ENCODE data around the gene CBX2.

CBX2 gene

DNA sequence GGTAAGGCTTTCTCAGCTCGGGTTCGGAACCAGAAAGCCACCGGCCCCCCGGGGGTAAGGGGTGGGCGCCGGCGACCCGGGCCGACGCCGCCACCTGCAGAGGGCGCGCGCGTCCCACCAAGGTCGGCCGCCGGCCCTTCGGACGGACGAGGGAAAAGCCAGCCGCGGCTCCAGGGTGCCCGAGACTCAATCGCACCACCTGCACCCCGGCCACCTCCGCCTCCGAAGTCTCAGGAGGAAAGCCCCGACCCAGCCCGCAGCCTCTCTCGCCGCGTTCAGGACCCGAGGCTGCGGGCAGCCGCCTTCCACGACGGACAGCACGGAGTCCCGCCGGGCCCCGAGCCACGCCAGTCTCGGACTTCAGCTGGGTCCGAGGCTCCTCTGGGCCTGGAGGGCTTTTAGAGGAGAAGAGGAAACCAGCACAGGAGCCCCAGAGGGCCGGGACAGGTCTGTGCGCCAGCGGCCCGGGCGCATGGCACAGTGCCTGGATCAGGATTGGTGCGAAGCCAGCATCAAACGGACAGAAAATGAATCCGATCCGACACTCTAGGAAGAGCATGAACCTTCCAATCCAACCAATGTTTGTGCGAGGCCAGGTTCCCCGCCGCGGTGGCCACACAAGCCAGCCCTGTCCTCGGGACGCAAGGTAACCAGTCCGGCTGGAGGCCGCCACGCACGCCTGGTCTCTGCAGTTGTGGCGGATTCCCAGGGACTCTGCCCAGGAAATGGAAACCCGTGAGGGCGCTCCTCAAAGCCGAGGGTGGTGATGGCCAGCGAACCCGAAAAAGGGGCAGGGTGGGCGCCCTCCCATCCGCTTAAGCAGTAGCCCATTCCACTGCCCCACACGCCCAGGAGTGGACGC lies 12.2 kb downstream of the CBX2 start:
- DNase-seq, result no peak

DNA sequence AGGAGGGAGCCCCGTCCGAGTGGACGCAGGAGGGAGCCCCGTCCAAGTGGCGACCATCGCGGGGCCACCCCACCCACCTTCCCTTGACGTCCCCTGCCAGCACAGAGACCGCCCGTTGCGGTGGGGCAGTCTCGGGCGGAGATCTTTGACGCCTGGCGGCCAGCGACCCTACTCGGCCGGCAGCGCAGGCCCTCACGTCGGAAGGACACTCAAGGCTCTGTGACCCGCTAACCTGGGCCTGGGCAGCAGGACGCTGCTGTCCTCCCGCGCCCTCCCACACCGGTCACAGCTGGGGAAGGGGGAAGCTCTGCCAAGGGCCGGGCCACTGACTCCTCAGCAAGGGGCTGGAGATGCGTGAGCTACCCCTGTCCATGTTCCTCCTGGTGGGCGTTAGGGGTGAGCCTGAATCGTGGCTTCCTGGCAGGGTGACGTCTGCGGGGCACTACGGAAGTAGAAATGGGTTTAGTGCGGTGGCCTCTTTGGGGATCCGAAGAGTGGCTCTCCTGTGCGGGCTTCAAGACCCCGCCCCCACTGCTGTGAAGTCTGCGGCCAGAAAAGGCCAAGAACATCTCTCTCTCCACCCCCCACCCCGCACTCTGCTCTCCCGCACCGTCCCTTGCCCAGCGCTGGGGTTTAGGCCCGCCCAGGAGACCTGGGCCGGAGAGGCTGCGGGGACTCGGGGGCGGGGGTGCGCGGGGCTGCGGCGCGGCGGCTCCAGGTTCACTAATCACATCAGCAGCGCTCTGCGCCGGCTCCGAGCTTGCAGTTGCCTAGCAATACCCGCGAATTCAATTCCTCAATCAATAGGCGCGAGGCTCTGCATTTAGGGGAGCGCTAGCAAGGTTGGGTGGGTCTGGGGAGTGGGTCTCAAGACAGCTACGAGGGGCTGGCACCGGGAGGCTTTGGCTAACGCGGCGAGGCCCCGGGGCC lies 13.1 kb downstream of the CBX2 start:
- no peak for DNase-seq

DNA sequence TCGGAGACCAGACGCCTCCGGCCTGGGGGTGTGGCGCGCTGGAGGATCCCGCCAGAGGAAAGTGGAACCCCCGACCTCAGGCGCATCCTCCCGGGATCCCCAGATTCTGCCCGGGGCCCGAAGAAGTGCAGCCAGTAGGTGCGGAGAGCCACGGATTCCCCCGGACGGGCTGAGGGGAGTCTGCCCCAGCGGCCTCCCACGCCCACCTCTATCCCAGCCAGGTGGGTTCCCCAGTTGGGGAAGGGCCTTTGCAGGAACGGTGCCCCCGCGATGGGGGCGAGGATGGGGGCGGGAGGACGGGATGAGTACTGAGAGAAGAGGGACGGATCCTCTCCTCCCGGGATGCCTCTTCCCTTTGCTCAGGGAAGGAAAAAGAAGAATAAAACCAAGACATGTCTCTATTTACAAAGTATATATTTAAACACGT lies 13.8 kb downstream of the CBX2 start:
- no peak for DNase-seq

DNA sequence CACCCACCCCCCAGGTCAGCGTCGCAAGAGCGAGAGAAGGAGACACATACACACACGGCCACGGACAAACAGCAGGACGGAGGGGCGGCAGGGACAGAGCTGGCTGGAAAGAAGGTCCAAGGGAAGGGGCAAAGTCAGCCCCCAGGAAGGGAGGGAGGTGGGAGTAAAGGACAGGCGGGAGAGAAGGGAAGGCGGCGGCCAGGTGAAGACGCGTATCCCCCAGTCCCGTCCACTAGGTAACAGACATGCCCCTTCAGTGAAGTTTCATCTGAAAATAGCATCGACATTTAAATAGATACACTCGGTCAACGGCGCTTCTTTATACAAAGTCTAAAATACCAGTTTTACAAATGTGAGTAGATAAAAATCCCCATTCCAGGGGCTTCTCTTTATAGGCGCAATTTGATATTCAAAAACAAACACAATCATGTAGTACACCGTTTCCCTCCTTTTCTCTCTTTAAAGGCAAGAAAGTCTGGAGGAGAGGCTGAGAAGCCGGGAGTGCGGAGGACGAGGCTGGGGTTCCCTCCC lies 14.5 kb downstream of the CBX2 start:
- DNase-seq, result no peak

DNA sequence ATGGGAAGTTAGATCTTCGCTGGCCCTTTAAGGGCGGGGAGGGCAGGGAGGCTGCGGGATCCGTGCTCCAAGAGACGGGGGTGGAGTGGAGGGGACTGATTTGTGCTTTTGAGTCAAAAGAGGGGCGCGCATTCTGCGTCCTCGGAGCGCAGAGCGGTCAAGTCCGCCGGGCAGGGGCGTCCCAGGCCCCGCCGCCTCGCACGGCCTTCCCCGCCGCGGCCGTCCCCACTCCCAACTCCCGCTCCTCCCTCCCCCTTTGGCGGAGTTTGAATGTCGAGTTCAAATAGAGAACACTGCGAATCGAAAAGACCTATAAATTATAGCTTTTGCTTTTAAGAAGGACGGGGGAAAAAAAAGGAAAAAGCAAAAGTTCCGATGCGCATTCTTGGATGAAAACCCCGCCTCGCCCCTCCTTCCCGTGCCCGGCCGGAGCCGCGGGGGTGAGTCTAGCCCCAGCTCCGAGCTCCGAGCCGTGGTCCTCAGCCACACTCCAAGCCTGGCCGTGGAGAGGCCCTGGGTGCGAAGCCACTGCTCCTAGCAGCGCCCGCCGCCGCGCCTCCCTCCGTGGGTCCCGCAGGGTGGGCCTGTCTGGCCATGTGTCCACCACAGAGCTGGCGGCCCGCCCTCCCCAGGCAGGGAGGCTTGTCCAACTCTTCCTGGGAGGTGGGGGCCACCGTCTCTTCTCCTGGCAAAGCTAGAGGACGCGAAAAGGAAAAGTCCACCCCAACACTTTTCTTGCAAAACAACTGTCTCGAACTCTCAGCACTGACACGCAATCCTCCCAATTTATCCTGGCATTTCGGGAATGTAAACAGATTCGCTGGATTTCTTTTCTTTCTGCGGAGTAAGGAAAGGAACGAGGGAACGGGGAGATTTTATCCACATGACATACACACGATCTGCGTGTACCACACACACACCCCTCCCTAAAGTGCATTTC lies 15.3 kb downstream of the CBX2 start:
- no peak for DNase-seq

DNA sequence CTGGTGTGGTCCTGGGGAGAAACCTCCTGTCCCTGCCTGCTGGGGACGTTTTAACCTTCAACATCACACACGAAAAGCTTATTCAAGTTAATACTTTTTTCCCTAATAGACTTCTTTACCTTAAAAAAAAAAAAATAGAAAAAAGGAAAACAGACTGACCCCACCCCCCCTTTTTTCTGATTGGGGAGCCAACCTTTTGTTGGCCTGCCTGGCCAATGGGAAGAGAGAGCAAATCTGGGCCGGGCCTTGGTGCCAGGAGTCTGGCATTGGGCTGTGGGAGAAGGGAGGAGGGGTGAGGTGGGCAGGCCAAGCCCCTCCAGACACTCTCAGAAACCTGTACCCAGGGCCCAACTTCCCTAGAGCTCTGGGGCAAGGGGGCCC lies 16.0 kb downstream of the CBX2 start:
- no peak for DNase-seq

DNA sequence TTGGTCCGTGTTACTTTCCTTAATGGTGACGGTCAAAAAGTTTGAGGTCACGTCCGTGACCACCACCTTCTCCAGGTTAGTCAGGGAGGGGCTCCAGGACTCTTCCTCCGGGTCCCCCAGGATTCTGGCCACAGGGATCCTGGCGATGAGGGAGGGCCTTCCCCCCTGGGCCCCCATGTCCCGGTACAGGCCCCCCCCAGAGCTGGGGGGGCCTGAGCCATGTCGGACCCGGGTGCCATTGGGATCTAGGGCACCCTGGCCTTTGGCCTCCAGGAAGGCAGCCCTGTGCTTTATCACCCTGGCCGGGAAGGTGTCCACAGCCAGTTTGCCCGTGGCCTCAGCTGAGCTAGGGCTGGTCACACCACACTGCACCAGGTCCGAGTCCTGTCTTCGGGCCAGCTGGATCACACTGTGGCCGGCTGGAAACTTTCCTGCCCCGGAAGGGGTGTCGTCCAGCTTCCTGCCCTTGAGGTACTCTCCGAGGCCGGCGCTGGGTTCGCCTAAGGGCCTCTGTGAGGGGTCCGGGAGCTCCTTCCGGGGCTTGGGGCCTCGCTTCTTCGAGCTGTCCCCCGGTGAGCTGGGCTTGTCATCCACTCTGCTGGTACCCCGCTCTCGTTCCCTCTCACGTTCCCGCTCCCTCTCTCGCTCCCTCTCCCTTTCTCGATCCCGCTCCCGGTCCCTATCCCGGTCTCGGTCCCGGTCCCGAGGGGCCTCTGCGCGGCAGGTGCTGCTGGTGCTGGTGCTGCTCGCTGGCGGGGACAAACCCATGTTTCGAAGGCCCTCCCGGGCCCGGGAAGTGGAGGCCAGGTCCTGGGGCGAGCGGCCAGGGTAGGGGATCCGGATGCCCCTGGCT lies 16.9 kb downstream of the CBX2 start:
- no peak for DNase-seq

DNA sequence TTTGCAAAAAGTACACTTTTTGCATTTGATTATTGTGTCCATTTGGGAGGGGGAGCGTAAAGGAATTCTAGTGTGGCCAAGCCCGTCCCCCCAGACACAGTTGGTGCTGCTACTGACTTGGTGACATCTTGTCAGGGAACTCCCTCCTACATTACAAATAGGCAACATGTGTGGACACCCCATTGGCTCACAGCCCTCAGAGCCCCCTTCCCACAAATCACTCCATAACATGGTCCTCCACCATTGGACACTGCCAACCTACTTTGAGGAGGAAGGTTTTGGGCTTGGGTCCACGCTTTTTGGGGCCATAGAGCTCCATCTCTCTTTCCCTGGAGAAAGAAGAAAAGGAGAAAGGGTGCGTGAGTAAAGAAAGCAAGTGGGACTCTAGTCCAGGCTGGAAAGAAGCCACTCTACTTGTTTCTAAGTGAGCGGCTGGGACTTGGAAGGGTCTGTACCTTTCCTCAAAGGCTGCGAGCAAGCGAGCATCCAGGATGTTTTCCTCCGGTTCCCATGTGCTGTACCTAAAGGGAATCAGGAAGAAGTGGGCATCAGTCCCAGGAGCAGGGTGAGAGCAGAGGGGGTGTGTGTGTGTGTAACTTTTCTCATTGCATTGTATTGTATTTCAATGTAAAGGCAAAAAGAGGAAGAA lies 18.0 kb downstream of the CBX2 start:
- no peak for DNase-seq

DNA sequence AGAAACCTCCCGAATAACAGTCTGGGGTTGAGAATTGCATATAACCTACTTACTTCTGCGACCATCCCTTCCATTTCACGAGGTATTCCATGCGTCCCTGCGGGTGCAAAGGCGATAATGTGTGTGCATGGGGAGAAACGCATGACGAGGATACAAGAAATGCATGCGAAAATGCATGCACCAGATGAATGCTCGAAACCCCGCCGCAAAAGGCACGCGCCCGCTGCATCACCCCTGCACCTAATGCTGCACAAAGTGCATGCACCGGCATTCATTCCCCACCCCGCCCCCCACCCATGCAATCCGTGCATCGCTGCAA lies 18.5 kb downstream of the CBX2 start:
- no peak for DNase-seq

DNA sequence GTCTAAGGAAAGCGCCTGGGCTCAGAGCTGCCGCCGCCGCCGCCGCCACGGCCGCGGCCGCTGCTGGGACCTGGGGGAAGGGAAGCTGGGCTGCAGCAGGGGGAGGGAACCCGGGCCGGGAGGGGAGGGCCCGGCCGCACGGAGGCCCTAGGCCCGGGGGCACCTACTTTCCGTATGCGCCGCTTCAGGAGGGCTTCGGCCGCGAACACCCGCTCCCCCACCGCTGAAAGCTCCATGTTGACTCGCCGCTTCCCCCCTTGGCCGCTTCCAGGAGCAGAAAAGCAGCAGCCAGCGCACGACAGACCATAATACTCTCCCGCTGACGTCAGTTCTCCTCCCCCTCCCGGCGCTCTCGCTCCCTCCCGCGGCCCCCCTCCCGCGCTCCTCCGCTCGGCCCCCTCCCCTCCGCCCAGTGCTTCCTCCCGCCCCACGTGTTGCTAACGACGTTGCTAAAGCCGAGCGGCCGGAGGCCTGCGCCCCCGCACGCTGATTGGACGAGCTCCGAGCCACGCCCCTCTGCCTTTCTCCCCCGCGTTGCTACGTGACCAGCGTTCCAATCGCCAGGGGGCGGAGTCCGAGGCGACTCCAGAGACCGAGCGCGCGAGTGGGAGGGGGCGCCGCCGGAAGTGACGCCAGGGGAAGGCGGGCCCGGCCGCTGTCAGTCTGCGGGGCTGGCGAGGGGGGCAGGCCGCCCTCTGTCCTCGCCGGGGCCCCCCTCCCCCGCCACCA lies 19.0 kb downstream of the CBX2 start, which contains the start of gene CBX8:
Gene CBX8 (minus strand): TSS at position 315 of the 729 bp plus-strand sequence. CDS start 79 bp downstream, at position 236.
- peak; percentile 99 for DNase-seq

DNA sequence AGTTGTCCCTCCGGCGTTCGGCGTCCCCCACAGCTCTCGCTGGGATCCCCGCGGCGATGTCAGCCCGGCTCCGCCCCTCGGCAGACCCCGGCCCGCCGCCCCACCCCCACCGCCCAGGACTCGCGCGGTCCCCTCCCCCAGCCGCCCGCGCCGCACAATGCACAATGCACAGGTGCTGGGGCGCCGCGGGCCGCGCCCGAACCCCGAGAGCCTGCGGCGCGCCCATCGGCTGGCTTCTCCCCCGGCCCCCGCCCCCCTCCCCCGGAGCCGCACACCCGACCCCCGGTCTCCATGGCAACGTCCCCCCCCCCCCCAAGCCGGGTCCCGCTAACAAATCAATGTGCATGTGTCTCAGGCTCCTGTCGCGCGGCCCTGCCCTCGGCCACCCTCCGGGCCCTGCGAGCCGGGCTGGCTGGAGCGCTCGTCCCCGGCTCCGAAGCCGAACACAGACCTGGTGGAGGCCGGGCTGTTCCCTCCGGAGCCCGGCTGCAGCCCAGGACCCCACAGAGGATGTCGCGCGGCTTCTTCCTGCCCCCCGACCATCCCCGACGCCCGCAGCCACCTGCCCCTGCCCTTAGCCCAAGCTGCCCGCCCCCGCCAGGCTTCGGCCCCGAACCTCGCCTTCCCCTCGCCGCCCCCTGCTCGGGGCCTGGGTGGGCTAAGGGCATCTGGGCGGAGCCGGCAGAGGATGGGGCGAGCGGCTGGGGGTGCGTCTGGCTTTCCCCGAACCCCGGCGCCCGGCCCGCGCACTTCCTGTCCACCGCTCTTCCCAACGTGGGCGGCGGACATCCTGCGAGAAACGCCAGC lies 19.7 kb downstream of the CBX2 start:
- DNase-seq, result no peak

DNA sequence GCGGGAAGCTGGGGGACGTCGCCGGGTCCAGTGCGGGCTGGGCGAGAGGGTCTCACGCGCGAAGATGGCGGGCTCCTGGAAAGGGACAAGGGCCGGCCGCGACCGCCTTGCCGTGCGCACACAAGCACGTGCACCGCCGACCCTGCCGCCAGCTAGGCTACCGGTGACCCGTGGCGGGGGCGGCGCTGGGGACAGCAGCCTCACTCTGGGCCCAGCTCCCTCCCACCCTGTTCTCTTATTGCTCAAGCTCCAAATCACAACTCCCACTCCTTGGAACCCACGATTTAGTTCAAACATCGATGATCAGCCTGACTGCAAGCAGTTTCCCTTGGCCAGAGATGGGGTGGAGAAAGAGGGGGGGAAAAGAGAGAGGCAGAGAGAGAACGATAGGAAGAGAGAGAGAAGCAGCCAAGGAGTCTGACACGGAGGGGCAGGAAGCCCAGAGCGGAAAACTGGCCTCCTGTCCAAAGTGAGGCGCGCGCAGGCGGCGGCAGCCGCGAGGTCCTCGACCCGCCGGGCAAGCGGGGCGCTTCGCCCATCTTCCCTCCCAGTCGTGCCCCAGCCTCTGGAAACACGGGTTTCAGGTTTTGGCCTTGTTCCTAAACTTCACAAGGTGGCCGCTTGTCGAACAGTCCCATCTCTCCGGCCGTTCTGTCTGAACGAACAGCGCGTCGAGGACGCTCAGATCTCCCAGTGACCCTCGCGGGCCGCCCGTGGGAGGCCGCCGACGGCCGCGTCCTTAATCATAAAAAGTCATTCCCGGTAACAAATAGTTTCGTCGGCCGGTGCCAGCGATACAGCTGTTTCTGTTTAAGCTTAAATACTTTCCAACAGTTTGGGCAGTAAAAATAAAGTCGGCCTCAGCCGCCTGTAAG lies 20.6 kb downstream of the CBX2 start:
- no peak for DNase-seq

DNA sequence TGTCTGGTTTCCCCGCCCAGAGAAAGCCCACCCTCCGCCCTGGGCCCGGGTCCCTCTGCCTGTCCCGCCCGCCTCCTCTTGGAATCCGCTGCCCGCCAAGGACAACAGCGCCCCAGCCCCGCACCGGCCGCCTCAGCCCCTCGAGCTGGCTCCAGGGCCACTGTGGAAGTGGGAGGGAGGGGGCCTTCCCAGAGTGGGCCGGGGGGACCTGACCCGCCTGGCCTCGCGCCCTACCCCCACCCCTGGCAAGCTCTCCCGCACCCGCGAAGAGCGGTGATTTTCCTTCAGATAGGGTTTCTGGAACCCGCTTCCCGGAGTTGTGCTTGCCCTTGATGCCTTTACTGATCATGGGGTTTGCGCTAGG lies 21.2 kb downstream of the CBX2 start:
- DNase-seq, result no peak

DNA sequence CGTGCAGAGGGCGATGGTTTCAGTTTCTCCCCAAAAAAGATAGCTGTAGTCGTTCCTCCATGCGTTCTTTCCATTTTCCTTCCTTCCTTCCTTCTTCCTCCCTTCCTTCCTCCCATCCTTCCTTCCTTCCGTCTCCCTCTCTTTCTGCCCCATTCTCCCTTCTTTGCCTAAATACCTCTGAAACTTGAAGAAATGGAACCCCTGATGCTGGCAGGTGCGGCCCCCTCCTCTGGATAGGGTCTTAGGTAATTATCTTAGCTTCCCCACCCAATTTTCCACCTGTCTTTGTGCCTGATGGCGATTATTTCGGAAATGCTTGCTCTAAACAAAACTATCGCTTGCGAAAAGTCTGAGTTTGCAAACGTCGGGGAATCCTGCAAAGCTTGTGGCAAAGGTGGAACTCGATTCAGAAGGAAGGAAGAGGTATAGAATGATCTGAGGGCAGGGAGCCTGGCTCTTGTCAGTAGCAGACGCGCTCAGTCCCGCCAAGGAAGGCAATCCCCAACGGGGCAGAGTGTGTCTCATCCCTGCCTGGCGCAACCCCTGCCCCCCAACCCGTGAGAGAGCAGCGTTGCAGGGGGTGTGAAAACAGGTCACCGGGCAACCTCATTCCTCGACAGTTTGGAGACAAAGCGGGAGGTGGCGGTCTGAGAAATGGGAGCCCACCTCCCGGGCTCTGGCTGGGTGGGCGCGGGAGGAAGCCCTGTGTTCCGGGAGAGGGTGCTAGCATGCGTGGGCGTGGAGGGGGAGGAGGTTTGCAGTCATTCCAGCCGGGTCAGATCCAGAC lies 21.8 kb downstream of the CBX2 start:
- DNase-seq, result no peak

DNA sequence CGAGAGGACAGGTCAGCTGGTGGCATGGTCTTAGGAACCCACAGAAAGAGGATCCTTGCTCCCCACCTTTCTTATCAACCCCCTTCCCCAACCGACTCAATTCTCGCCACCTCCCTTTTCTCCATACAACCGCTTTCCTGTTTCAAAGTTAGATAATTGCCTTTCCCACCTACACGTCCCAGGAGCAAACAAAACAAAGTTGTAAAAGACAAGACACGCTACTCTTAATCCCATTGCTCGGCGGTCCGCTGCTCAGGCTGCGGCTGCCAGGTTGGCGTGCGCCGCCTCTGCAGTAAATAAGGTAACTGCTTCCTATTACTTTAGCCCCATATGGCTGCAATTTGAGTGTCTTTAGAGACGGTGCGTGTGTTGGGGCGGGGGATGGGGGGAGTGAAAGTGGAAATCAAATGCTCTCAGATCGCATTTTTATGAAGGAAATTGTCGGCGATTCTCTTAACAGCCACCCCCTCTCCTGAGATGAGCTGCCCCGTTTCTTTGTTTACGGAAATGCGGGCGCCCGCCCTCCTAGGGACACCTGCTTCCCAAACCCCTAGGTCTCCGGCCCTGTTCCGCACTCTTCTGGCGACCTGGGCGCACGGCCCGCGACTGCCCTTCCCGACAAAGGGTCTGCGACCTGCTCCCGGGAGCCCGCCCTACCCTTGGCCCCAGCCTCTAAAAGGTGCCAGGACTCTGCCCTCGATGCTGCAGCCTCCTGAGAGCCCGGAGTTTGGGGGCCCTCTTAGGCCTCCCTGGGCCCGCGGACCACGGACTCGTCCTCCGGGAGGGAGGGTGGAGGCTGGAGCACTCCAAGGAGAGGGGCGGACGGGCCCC lies 22.6 kb downstream of the CBX2 start:
- DNase-seq, result peak; percentile 57

DNA sequence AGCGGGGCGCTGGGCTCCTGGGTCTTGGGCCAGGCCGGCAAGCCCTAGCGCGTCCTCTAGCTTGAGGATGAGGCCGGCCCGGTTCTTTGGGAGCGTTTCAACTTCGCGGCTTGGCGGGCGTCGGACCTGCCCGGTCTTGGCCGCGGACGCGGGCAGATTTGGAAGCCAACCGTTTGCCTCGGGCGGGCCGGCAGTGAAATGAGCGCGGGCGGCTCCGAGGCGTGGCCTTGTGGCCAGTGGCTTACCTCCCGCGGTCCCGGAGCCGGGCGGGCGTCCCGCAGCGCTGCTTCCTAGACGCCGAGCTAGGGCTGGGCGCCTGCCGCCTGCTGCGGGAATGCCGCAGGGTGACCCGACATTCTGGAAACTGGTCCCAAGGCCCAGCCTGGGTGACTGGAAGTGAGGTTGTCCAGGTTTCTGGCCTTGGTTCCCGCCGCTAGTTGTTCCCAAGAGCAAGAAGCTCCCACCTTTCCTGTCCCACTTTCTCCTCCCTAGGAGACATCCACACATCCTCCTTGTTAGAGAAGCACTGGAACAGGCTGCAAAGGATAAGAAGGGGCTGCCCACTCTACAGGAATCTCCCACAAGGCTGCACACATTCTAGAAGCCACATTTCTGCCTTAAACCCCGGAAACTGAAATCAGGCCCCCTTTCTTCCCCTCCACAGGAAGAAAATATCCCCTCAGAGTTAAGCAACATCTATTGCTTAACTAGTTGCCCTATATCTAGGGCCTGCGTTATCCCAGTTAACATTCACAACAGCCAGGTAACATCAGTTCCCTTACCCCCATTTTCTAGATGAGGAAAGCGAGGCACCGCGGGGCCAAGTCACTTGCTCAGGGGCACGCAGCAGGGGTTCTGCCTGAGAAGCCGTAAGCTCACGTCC lies 23.4 kb downstream of the CBX2 start:
- no peak for DNase-seq
